ENCODE results near the gene OR3A3.
"Not testable (repeated sequence)": the region's sequence is repeated elsewhere in the genome, so short reads cannot be mapped to it uniquely, and the experiment has no call there.

OR3A3 gene

GRCh38 chr17:3398310-3398709, 12.9 kb upstream of the OR3A3 start, which contains the start of gene OR1E1:
TSS of gene OR1E1 (minus strand) at chr17:3398410. CDS start at chr17:3398410, 0 bp downstream.
- intact Hi-C loops (cut with DNase I; ENCODE audit: low total_unique reads) = no loop called here

DNA sequence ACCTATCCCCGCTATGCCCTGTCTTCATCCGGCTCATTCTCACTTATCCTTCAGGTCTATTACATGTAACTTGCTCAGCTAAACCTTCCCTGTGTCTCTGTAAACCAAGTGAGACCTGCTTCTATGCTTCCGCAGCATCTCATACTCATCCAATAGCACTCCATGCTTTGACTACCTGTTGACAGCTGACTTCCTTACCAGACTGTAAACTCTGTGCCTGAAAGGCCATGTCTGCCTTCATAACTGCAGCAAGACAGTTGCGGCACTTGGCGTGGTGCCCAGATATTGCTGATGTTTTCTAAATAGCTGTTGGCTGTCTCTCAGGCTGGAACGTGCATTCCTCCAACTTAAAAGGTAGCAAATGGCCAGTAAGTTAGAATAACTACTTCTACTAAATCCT, 11.1 kb upstream of the OR3A3 start:
- TF ChIP-seq, protein P1, sequence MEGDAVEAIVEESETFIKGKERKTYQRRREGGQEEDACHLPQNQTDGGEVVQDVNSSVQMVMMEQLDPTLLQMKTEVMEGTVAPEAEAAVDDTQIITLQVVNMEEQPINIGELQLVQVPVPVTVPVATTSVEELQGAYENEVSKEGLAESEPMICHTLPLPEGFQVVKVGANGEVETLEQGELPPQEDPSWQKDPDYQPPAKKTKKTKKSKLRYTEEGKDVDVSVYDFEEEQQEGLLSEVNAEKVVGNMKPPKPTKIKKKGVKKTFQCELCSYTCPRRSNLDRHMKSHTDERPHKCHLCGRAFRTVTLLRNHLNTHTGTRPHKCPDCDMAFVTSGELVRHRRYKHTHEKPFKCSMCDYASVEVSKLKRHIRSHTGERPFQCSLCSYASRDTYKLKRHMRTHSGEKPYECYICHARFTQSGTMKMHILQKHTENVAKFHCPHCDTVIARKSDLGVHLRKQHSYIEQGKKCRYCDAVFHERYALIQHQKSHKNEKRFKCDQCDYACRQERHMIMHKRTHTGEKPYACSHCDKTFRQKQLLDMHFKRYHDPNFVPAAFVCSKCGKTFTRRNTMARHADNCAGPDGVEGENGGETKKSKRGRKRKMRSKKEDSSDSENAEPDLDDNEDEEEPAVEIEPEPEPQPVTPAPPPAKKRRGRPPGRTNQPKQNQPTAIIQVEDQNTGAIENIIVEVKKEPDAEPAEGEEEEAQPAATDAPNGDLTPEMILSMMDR (IDR thresholded peaks at IDR 0.05) = no peak
- no peaks in the 10 kb centered on the region for H3K27me3 ChIP-seq
- H3K4me1 ChIP-seq = no peaks in the 10 kb centered on the region
- no peaks in the 10 kb centered on the region for H3K9me3 ChIP-seq
- no peak overlapping the region for H3K4me3 ChIP-seq
- intact Hi-C loops (cut with DNase I; ENCODE audit: low total_unique reads) = no loop called here
- H3K27ac ChIP-seq = no peak overlapping the region
- no peak for DNase-seq
- H3K36me3 ChIP-seq = no peaks in the 10 kb centered on the region

More at GRCh38 chr17:3398310-3398709, 12.9 kb upstream of the OR3A3 start, which contains the start of gene OR1E1:
- H3K9me3 ChIP-seq = no peaks in the 10 kb centered on the region
- no peak within 1 kb of the TSS for H3K4me3 ChIP-seq
- TF ChIP-seq, protein P1 (IDR thresholded peaks at IDR 0.05) = no peak
- H3K4me1 ChIP-seq = no peaks in the 10 kb centered on the region
- no peaks in the 10 kb centered on the region for H3K36me3 ChIP-seq
- no peak within 1 kb of the TSS for H3K27ac ChIP-seq
- DNase-seq = no peak
- no peaks in the 10 kb centered on the region for H3K27me3 ChIP-seq

- no peak for DNase-seq
- H3K27ac ChIP-seq = no peak overlapping the region
- peaks cover 0 to 7% (median 0%) of the 10 kb centered on the region in 3 donors for H3K9me3 ChIP-seq
- no peak overlapping the region for H3K4me3 ChIP-seq
- H3K4me1 ChIP-seq = no peaks in the 10 kb centered on the region
- H3K36me3 ChIP-seq = no peaks in the 10 kb centered on the region
- intact Hi-C loops (cut with DNase I; ENCODE audit: low total_unique reads) = no loop called here
- no peaks in the 10 kb centered on the region for H3K27me3 ChIP-seq
- TF ChIP-seq, protein P1 (IDR thresholded peaks at IDR 0.05) = no peak
Measured at GRCh38 chr17:3401786-3402185, 9.4 kb upstream of the OR3A3 start.

DNA sequence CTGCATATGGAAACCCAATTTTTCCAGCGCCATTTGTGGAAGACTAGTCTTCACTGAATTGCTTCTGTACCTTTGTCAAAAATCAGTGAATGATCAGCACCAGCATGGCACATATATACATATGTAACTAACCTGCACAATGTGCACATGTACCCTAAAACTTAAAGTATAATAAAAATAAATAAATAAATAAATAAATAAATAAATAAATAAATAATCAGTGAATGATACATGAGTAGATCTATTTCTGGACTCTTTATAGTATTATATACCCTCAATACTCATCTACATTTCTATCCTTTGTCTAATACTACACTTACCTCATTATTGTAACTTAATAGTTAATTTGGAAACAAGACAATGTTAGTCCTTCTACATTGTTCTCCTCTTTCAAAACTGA, 7.3 kb upstream of the OR3A3 start:
- H3K27ac ChIP-seq; H3K4me3 ChIP-seq; DNase-seq; H3K4me1 ChIP-seq; H3K27me3 ChIP-seq; intact Hi-C loops (cut with DNase I; ENCODE audit: low total_unique reads); H3K36me3 ChIP-seq: not testable (repeated sequence)
- peaks cover 0 to 13% (median 4%) of the 10 kb centered on the region in 3 donors for H3K9me3 ChIP-seq

DNA sequence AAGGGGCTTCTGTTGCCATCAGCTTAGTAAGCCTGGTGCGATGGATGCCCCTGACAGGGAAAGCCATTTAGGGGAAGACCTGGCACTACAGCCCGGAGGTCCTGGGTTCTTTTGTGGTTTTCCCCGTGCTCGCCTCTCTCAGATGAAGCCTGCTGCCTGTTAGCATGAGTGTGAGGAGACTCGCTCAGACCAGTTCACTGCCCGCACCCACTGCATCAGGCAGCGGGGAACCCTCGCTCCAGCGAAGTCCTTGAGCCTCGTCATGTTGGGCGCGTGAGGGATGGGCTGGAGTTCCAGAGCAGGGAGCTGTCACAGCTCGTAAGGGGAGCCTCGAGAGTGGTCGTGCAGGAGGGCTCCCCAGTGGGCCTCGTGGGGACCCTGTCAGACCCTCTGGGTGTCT, 1.0 kb downstream of the OR3A3 start:
- not testable (repeated sequence) for DNase-seq, H3K27ac ChIP-seq

GRCh38 chr17:3415610-3416009, 4.4 kb downstream of the OR3A3 start:
- no peak for DNase-seq
- TF ChIP-seq, protein P1 (IDR thresholded peaks at IDR 0.05) = no peak

More for the DNA sequence above, 1.0 kb downstream of the OR3A3 start:
- intact Hi-C loops (cut with DNase I; ENCODE audit: low total_unique reads); H3K9me3 ChIP-seq; H3K36me3 ChIP-seq; H3K4me3 ChIP-seq; H3K27me3 ChIP-seq; H3K4me1 ChIP-seq: not testable (repeated sequence)

DNA sequence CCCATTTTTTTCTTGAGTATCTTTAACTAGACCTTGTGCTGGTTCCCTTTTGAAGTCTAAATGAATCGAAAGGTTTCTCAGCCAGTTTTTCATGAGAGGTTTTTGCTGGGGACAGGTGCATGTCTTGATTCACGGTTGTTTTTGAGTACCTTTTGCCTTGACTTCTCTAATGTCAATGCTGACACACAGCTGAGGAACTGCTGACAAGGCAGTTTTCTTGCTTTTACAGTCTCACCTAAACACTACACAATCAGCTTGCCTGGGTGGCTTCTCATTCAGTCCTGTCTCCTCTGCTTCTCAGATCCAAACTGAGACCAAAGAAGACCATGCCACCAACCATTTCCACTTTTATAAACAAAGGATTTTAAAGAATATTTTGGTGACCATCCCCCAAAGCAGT, 7.1 kb downstream of the OR3A3 start:
- Histone ChIP-seq H3K4me3 (no peak overlapping the region), H3K27me3 (no peaks in the 10 kb centered on the region), H3K36me3 (no peaks in the 10 kb centered on the region), H3K27ac (no peak overlapping the region), H3K4me1 (no peaks in the 10 kb centered on the region), H3K9me3 (no peaks in the 10 kb centered on the region)
- DNase-seq = no peak
- TF ChIP-seq, protein P1 (IDR thresholded peaks at IDR 0.05) = no peak
- intact Hi-C loops (cut with DNase I; ENCODE audit: low total_unique reads) = no loop called here

More at GRCh38 chr17:3415610-3416009, 4.4 kb downstream of the OR3A3 start:
- intact Hi-C loops (cut with DNase I; ENCODE audit: low total_unique reads) = no loop called here
- Histone ChIP-seq H3K36me3 (no peaks in the 10 kb centered on the region), H3K27me3 (no peaks in the 10 kb centered on the region), H3K4me3 (no peak overlapping the region), H3K9me3 (no peaks in the 10 kb centered on the region), H3K4me1 (no peaks in the 10 kb centered on the region), H3K27ac (no peak overlapping the region)

DNA sequence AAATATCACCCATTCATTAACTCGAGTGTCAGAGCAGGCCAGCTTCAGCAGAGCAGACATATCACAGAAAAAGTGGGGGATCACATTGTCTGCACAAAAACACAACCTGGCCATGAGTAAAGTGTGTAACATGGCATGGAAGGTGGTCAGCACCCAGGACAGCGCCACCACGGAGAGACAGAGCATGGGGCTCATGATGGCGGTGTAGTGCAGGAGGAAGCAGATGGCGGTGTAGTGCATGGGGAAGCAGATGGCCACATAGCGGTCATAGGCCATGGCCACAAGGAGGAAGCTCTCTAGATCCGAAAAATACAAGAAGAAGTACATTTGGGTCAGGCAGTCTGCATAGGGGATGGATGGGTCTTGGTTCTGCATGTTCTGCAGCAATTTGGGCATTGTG, 22.0 kb downstream of the OR3A3 start:
- DNase-seq; H3K4me1 ChIP-seq; H3K4me3 ChIP-seq; H3K27ac ChIP-seq; H3K9me3 ChIP-seq; intact Hi-C loops (cut with DNase I; ENCODE audit: low total_unique reads); H3K36me3 ChIP-seq; H3K27me3 ChIP-seq: not testable (repeated sequence)

Measured in tibial artery (tissue), 4 donors.